ENCODE data around the gene USP22. TPM values are rescaled to one million over a fixed set of nuclear protein-coding genes. Genes with fewer than 3 reads are reported as not detected.

Gene USP22
- total RNA-seq, 3 donors from 2014 or later (not counting 1 experiment from before 2014, with no cell fraction given), result 121 to 155 (median 140) TPM

- Mint-ChIP-seq H3K27me3 (ENCODE audit: low read depth in 2 of 2) (no peaks in the 10 kb centered on the region), H3K4me3 (no peak overlapping the region), H3K36me3 (peaks cover 16% of the 10 kb centered on the region), H3K27ac (peak overlapping the region in 1 of 2 donors; percentile 36), H3K4me1 (peaks cover 15% of the 10 kb centered on the region in 2 donors), H3K9me3 (no peaks in the 10 kb centered on the region)
- H3K4me1 ChIP-seq (ENCODE audit: control insufficient read depth, insufficient read depth, low read length), result no peaks in the 10 kb centered on the region
- H3K36me3 ChIP-seq (ENCODE audit: control insufficient read depth, insufficient read depth, low read length), result peaks cover 88% of the 10 kb centered on the region
- H3K27ac ChIP-seq (ENCODE audit: low read length), result no peak overlapping the region
- no peak for ATAC-seq
- intact Hi-C loops (cut with micrococcal nuclease), result no loop called here
- H3K27me3 ChIP-seq (ENCODE audit: control insufficient read depth, insufficient read depth, low read length), result no peaks in the 10 kb centered on the region
- no peak for DNase-seq
- TF ChIP-seq CTCF (IDR thresholded peaks at IDR 0.05), result no peak
- H3K9me3 ChIP-seq (ENCODE audit: control insufficient read depth, insufficient read depth, low read length), result no peaks in the 10 kb centered on the region
- WGBS (ENCODE audit: insufficient coverage), result 91% methylated on average over 8 of the region's 8 CpGs
- H3K4me3 ChIP-seq (ENCODE audit: low read length), result no peak overlapping the region
Observed at GRCh38 chr17:21012736-21013135, 30.1 kb downstream of the USP22 start.

GRCh38 chr17:21010705-21011596 is 31.9 kb downstream of the USP22 start:
- H3K27ac Mint-ChIP-seq, result peak overlapping the region; percentile 22 to 50
- H3K36me3 Mint-ChIP-seq, result peaks cover 17% of the 10 kb centered on the region
- intact Hi-C loops (cut with micrococcal nuclease), result no loop called here
- no peaks in the 10 kb centered on the region for H3K27me3 Mint-ChIP-seq (ENCODE audit: low read depth in 2 of 2)
- 71% methylated on average over 27 of the region's 27 CpGs for WGBS (ENCODE audit: insufficient coverage)
- TF ChIP-seq CTCF (IDR thresholded peaks at IDR 0.05), result no peak
- peaks cover 86% of the 10 kb centered on the region for H3K36me3 ChIP-seq (ENCODE audit: control insufficient read depth, insufficient read depth, low read length)
- H3K27ac ChIP-seq (ENCODE audit: low read length), result no peak overlapping the region
- peaks cover 8 to 9% of the 10 kb centered on the region in 2 donors for H3K4me1 Mint-ChIP-seq
- no peaks in the 10 kb centered on the region for H3K9me3 Mint-ChIP-seq
- ATAC-seq (peak in 2 of 3 donors; percentile 14 to 31), DNase-seq (no peak)
- H3K4me3 ChIP-seq (ENCODE audit: low read length), result no peak overlapping the region
- H3K27me3 ChIP-seq (ENCODE audit: control insufficient read depth, insufficient read depth, low read length), result no peaks in the 10 kb centered on the region
- H3K4me1 ChIP-seq (ENCODE audit: control insufficient read depth, insufficient read depth, low read length), result no peaks in the 10 kb centered on the region
- no peaks in the 10 kb centered on the region for H3K9me3 ChIP-seq (ENCODE audit: control insufficient read depth, insufficient read depth, low read length)
- no peak overlapping the region for H3K4me3 Mint-ChIP-seq

GRCh38 chr17:21008992-21009671 is 33.7 kb downstream of the USP22 start:
- Mint-ChIP-seq H3K27me3 (ENCODE audit: low read depth in 2 of 2) (no peaks in the 10 kb centered on the region), H3K27ac (no peak overlapping the region), H3K36me3 (peaks cover 17% of the 10 kb centered on the region), H3K4me1 (peaks cover 8 to 9% of the 10 kb centered on the region in 2 donors), H3K4me3 (no peak overlapping the region), H3K9me3 (no peaks in the 10 kb centered on the region)
- no peak overlapping the region for H3K4me3 ChIP-seq (ENCODE audit: low read length)
- 96% methylated on average over 8 of the region's 10 CpGs for WGBS (ENCODE audit: insufficient coverage)
- no peaks in the 10 kb centered on the region for H3K27me3 ChIP-seq (ENCODE audit: control insufficient read depth, insufficient read depth, low read length)
- DNase-seq (no peak), ATAC-seq (no peak)
- H3K36me3 ChIP-seq (ENCODE audit: control insufficient read depth, insufficient read depth, low read length), result peaks cover 86% of the 10 kb centered on the region
- H3K9me3 ChIP-seq (ENCODE audit: control insufficient read depth, insufficient read depth, low read length), result no peaks in the 10 kb centered on the region
- no peak overlapping the region for H3K27ac ChIP-seq (ENCODE audit: low read length)
- no peaks in the 10 kb centered on the region for H3K4me1 ChIP-seq (ENCODE audit: control insufficient read depth, insufficient read depth, low read length)
- no peak for TF ChIP-seq CTCF (IDR thresholded peaks at IDR 0.05)
- intact Hi-C loops (cut with micrococcal nuclease), result no loop called here

All from natural killer cell (primary cell).